Inferior parietal cortex (tissue), 1 donor: ENCODE measurements around the gene FIBCD1.

Source experiments
- DNase-seq: peaks from one replicate; pipeline ENCODE4 v3.0.0-alpha.2; 2016; ENCODE audit errors: extremely low spot score

Gene FIBCD1

GRCh38 chr9:130882696-130883225, 56.3 kb downstream of the FIBCD1 start:
- DNase-seq: no peak

- DNase-seq: no peak
Observed at GRCh38 chr9:130881516-130881915, 57.5 kb downstream of the FIBCD1 start.

- no peak for DNase-seq
Observed at GRCh38 chr9:130880599-130881220, 58.3 kb downstream of the FIBCD1 start.

DNA sequence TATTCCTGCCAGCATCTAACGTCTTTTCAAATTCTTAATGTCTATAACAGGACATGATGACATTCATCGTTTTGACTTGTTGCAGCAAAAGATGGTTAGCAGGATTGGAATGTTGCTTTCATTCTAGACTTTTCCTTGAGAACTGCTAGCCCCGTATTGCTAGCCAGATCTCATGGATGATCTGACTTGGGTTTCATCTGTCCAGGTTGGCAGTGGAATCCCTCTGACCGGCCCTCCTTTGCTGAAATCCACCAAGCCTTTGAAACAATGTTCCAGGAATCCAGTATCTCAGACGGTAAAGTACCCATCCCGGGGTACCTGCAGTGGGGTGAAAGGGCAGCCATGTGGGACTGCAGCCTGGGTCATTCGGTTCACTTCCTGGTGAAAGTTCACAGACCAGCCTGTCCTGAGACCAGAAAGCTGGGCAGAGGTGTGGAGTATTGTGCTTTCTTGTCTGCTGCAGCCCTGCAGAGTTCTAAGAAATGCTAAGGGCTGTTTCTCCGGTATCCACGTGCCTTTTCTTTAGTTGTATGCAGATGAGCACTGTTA, 59.1 kb downstream of the FIBCD1 start:
- DNase-seq: no peak

DNA sequence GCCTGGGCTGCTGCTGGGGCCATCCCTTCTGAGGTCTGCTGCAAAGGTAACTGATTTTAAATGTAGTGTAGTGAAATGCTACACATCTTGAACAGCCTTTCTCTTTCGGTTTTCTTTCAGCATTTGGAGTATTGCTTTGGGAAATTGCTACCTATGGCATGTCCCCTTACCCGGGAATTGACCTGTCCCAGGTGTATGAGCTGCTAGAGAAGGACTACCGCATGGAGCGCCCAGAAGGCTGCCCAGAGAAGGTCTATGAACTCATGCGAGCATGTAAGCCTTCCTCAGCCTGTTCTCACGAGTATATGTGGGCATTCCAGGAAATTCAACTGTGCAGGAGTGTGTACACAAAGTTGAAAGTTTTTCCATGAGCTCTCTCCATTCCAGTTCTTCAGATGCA, 60.8 kb downstream of the FIBCD1 start:
- DNase-seq: no peak

GRCh38 chr9:130877300-130877699, 61.7 kb downstream of the FIBCD1 start:
- DNase-seq: no peak

DNA sequence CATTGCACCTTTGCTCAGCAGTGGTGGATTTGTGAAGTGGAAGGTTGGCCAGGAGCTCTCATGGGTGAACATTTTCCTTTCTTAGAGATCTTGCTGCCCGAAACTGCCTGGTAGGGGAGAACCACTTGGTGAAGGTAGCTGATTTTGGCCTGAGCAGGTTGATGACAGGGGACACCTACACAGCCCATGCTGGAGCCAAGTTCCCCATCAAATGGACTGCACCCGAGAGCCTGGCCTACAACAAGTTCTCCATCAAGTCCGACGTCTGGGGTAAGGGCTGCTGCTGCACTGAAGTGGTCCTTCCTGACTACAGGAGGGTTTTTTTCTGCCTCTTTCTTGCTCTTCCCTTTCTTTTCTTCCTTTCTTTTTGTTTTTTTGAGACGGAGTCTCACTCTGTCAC, 64.3 kb downstream of the FIBCD1 start:
- no peak for DNase-seq

DNA sequence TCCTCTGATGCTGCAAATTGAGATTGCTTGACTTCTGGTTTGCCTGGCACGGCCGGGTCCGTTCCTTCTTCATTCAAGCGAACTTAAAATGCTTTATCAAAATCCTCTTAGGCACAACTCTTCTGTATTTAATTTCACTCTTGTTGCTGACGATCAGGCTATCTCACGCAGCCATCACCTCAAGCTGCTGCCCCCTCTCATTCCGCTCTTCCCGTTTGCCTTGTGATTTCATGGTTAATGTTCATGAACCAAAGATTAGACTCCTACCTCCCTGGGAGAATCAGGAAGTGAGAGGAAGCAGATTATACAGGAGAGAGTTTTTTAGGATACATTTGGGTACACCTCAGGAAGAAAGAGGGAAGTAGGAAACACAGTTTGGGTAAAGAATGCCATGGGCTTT, 65.1 kb downstream of the FIBCD1 start:
- DNase-seq: no peak

DNA sequence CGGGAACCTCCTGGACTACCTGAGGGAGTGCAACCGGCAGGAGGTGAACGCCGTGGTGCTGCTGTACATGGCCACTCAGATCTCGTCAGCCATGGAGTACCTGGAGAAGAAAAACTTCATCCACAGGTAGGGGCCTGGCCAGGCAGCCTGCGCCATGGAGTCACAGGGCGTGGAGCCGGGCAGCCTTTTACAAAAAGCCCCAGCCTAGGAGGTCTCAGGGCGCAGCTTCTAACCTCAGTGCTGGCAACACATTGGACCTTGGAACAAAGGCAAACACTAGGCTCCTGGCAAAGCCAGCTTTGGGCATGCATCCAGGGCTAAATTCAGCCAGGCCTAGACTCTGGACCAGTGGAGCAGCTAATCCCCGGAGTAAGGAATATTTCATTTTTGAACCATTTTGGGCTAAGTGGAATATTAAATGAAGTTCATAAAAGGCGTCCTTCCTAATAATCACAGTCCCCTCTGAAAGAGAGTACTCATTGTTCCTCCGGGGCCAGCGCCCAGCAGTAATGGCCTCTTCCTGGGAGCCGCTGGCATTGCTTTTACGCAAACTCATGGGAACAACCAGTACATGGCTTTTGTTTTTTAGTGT, 66.0 kb downstream of the FIBCD1 start:
- DNase-seq: peak; percentile 74

DNA sequence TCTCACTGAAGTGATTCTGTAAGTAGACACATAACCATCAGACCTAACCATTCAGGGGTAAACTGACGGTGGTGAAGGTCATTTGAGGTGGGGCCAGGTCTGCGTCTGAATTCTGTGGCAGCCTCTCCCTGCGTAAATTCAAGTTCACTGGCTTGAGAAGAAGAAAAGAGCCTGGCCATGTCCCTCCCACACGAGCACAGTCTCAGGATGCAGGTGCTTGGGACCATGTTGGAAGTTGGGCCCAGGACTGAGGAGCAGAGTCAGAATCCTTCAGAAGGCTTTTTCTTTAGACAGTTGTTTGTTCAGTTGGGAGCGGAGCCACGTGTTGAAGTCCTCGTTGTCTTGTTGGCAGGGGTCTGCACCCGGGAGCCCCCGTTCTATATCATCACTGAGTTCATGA, 66.5 kb downstream of the FIBCD1 start:
- no peak for DNase-seq

DNA sequence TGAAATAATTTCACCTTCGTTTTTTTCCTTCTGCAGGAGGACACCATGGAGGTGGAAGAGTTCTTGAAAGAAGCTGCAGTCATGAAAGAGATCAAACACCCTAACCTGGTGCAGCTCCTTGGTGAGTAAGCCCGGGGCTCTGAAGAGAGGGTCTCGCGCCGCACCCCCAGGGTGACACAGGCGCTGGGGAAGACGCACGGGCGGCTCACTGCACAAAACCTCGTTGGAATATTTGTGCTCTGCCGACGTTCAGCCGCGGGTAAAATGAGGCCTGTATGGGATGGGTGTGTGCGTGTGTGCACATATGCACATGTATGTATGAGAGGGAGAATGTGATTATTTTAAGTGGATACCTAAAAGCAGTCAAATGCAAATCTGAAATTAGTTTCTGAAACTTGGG, 67.0 kb downstream of the FIBCD1 start:
- no peak for DNase-seq

DNA sequence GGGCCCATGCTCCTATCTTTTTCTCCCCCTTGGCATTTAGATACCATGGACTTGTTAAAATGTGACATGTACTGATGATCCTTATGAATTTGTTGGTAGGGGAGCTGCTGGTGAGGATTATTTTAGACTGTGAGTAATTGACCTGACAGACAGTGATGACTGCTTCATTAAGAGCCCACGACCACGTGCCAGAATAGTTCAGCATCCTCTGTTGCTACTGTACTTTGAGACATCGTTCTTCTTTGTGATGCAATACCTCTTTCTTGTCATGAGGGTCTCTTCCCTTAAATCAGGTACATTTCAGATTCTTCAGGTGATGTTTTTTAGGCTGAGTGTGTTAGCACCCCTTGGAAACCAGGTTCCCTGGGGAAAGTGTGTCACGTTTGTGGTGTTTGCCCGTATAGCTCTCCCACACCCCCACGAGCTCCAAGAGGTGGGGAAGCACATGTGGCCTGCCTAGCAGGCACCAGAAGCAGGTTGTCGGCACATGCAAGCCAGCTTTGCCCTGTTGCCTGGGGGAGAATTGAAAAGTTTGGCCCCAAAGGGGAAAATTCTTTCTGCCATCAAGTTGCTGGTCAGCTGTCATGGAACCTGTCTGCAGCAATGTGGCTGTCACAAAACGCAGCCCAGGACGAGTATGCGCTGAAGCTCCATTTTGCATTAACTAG, 67.5 kb downstream of the FIBCD1 start:
- DNase-seq: no peak

- no peak for DNase-seq
Observed at GRCh38 chr9:130870491-130871381, 68.3 kb downstream of the FIBCD1 start.

DNA sequence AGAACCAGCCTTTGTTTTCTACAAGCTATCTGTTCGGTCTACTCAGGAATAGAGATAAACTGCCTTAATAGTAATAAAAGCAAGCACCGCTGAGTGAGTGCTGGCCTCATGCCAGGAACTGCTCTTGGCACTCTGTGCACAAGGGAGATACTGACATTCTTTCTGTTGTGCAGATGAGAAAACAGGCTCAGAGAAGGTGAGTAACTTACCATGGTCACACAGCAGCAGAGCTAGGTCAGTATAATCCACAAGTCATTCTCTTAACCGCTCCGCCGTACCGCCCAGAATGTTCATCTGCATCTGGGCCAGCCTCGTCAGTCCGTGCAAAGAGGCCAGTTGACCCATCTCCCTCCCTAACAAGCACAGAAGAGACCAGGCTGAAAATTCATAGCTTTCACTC, 69.8 kb downstream of the FIBCD1 start:
- DNase-seq: no peak

- DNase-seq: no peak
Observed at GRCh38 chr9:130868230-130868629, 70.8 kb downstream of the FIBCD1 start.

GRCh38 chr9:130867556-130867955, 71.5 kb downstream of the FIBCD1 start:
- no peak for DNase-seq

DNA sequence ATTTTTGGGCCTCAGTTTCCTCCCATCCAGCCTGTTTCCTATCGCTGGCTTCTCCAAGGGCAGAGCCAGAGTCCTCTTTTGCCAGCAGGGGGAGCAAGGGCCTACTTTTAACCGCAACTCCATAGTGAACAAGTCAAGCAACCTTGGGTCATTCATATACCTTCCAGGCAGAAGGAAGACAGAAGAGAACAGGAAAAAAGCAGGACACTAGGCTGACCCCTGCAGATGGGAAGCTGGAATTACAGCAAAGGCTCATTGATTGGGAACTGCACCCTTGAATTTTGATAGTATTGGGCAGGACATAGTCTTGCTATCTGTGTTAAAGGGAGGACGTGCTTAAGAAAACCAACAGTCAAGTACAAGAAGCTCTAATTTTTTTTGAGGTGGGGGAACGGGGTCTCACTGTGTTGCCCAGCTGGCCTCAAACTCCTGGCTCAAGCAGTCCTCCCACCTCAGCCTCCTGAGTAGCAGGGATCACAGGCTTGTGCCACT, 72.5 kb downstream of the FIBCD1 start:
- DNase-seq: peak; percentile 94

GRCh38 chr9:130865921-130866320, 73.1 kb downstream of the FIBCD1 start:
- DNase-seq: no peak

- no peak for DNase-seq
Observed at GRCh38 chr9:130864541-130864940, 74.5 kb downstream of the FIBCD1 start.

- DNase-seq: no peak
Observed at GRCh38 chr9:130862747-130863146, 76.3 kb downstream of the FIBCD1 start.

DNA sequence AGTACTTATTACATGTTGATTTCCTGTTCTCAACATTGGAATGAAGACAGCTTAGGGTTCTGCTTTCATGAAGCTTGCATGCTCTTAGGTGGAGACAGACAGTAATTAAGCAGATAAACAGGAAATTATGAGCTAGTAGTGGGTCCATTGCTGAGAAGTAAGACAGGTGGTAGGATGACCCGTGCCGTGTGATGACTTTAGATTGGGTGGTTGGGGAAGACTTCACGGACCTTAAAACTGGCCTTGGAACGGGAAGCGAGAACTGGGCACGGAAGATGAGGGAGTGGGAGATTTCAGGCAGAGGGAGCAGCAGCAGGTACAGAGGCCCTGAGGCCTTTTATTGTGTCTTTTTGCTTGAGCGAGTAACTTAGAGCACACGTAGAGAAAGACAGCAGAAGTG, 76.8 kb downstream of the FIBCD1 start:
- no peak for DNase-seq
